ENCODE data around the gene RNF223.

DNA sequence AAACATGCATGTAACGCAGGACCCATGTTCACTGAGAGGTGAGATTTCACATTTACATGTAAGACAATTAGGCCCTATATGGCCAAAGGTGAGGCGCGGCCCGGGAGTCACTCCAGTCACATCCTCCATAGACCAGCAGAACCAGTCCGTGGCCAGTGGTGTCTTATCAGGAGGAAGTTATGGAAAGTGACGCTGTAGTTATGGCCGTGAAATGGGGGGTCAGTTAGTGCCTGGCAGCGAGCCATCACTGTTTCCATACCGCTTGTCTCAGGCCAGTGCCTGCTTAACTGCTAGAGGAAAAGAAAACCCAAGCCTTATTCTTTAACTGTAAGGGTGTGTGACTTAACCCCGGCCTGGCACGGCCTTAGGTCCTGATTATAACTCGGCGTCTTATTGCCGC, 35.6 kb upstream of the RNF223 start:
- TF ChIP-seq ZNF70 (CRISPR knock-in tag; IDR thresholded peaks at IDR 0.05) (no peak), ISL1 (CRISPR knock-in tag; IDR thresholded peaks at IDR 0.05) (no peak), ZFP3 (CRISPR knock-in tag; IDR thresholded peaks at IDR 0.05) (no peak), CSDC2 (CRISPR knock-in tag; IDR thresholded peaks at IDR 0.05) (no peak), OSR1 (CRISPR knock-in tag; IDR thresholded peaks at IDR 0.05) (no peak)
- TF ChIP-seq, protein P1, sequence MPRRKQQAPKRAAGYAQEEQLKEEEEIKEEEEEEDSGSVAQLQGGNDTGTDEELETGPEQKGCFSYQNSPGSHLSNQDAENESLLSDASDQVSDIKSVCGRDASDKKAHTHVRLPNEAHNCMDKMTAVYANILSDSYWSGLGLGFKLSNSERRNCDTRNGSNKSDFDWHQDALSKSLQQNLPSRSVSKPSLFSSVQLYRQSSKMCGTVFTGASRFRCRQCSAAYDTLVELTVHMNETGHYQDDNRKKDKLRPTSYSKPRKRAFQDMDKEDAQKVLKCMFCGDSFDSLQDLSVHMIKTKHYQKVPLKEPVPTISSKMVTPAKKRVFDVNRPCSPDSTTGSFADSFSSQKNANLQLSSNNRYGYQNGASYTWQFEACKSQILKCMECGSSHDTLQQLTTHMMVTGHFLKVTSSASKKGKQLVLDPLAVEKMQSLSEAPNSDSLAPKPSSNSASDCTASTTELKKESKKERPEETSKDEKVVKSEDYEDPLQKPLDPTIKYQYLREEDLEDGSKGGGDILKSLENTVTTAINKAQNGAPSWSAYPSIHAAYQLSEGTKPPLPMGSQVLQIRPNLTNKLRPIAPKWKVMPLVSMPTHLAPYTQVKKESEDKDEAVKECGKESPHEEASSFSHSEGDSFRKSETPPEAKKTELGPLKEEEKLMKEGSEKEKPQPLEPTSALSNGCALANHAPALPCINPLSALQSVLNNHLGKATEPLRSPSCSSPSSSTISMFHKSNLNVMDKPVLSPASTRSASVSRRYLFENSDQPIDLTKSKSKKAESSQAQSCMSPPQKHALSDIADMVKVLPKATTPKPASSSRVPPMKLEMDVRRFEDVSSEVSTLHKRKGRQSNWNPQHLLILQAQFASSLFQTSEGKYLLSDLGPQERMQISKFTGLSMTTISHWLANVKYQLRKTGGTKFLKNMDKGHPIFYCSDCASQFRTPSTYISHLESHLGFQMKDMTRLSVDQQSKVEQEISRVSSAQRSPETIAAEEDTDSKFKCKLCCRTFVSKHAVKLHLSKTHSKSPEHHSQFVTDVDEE (CRISPR knock-in tag; IDR thresholded peaks at IDR 0.05): no peak

Measured in SK-N-SH treated with all-trans-retinoic acid at 6 μM for 48 hours (cell line).